Activated CD8-positive, alpha-beta T cell treated with anti-CD3 and anti-CD28 coated beads, Interleukin-2, amount 10 ng/mL, durations not matched to agents 7 days and 5 days (primary cell): ENCODE data around the gene RGS16. TPM values are rescaled to one million over a fixed set of nuclear protein-coding genes. Genes with fewer than 3 reads are reported as not detected.

Source experiments
- ATAC-seq: fragments of 150-1000 bp; cut with Tn5 transposase; one replicate; pipeline ENCODE4 v1.10.0; 2021; ENCODE audit warnings: moderate library complexity
- CTCF ChIA-PET: fragments of 350-600 bp; sonication (Branson Sonifier 250); formaldehyde crosslinking; loops from one replicate; lab custom pipeline; 2021; ENCODE audit warnings: antibody characterized with exemption; lab: Charles Lee
- POLR2A ChIA-PET: fragments of 350-600 bp; sonication (Branson Sonifier 250); formaldehyde crosslinking; loops from one replicate; lab custom pipeline; 2021; ENCODE audit warnings: antibody characterized with exemption; lab: Charles Lee
- DNase-seq: peaks from one replicate; pipeline ENCODE4 v3.0.0-alpha.2; 2020
- H3K27ac Mint-ChIP-seq: one replicate; pipeline ENCODE4 v1.8.0; 2021; ENCODE audit warnings: mild to moderate bottlenecking, mixed read lengths
- H3K27me3 Mint-ChIP-seq: one replicate; pipeline ENCODE4 v1.8.0; 2021; ENCODE audit warnings: low read depth, mixed read lengths
- H3K36me3 Mint-ChIP-seq: one replicate; pipeline ENCODE4 v1.8.0; 2021; ENCODE audit warnings: low read depth, mixed read lengths
- H3K4me1 Mint-ChIP-seq: one replicate; pipeline ENCODE4 v1.8.0; 2021; ENCODE audit warnings: low read depth, mixed read lengths
- H3K4me3 Mint-ChIP-seq: one replicate; pipeline ENCODE4 v1.8.0; 2021; ENCODE audit warnings: mild to moderate bottlenecking, mixed read lengths
- H3K9me3 Mint-ChIP-seq: one replicate; pipeline ENCODE4 v1.8.0; 2022; ENCODE audit warnings: mixed read lengths; ENCODE audit not compliant: insufficient read depth
- total RNA-seq, 2 experiments: library from RNA; stranded (reverse); gene quantifications; one replicate each; pipeline ENCODE4 v1.2.3, GENCODE V29; 2021

The RGS16 gene
- under 1 TPM; 0.63 to 0.66 TPM for total RNA-seq

GRCh38 chr1:182604175-182605164 is at the start of gene RGS16:
Gene RGS16 (minus strand): TSS chr1:182604389. CDS start chr1:182604259, 130 bp downstream.
- Mint-ChIP-seq H3K4me3 (no peak within 1 kb of the TSS), H3K4me1 (peaks cover 11% of the 10 kb centered on the region), H3K36me3 (peaks cover 4% of the 10 kb centered on the region), H3K9me3 (no peaks in the 10 kb centered on the region), H3K27ac (peak within 1 kb of the TSS; percentile 47), H3K27me3 (peaks cover 28% of the 10 kb centered on the region)
- CTCF ChIA-PET = interaction anchor here (0.7 to 17.9 kb wide), 9 partner anchors 10 to 236 kb away, joined by 3 to 899 read pairs (median 4); partner anchors contain the start of gene NPL
- ATAC-seq (peak; percentile 89), DNase-seq (peak; percentile 93)
- POLR2A ChIA-PET = interaction anchor here (4.6 kb wide), 1 partner anchor 11 kb away, joined by 43 read pairs; no protein-coding TSS in a partner anchor

DNA sequence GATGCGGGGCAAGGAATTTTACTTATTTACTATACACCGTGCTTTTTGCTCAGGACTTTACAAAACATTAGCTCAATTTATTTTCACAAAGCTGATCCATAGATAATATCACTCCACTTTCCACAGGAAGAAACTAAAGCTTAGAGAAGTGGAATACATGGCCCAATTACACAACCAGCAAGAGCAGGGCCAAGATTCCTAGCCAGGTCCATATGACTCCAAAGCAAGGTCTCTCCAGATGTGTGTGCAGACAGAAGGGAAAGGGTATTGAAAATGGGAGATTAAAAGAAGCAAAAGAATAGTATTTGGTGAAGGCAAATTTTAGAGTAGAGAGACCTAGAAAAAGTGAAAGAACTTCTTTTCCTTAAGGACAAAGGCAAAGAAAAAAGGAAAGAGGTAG is 49.8 kb upstream of the RGS16 start:
- POLR2A ChIA-PET = no interaction called here
- Mint-ChIP-seq H3K27me3 (peaks cover 17% of the 10 kb centered on the region), H3K4me3 (no peak overlapping the region), H3K4me1 (peaks cover 2% of the 10 kb centered on the region), H3K27ac (no peak overlapping the region), H3K9me3 (no peaks in the 10 kb centered on the region), H3K36me3 (no peaks in the 10 kb centered on the region)
- ATAC-seq = no peak
- CTCF ChIA-PET = interaction anchor here (0.8 kb wide), 1 partner anchor 129 kb away, joined by 4 read pairs; no protein-coding TSS in a partner anchor
- no peak for DNase-seq

DNA sequence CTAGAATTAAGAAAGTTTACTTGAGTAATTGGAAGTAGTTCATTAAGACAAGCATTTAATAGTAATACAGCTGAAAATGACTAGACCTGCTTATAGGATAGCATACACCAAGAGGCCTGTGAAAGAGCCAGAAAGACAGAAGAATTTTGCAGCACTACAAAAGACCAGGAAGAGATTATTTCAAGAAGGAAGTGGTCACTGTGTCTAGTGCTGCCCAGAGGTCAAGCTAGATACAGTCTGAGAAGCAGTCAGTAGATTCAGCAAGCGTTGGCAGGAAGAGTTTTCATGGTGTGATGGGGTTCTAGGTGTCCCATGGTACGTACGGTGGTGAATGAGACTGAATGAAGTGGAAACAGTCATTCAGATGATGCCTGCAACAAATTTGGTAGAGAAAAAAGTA is 48.7 kb upstream of the RGS16 start:
- CTCF ChIA-PET = no interaction called here
- POLR2A ChIA-PET = no interaction called here
- H3K36me3 Mint-ChIP-seq = no peaks in the 10 kb centered on the region

GRCh38 chr1:182651339-182651724 is 47.1 kb upstream of the RGS16 start:
- Mint-ChIP-seq H3K4me1 (peaks cover 2% of the 10 kb centered on the region), H3K27ac (no peak overlapping the region), H3K36me3 (no peaks in the 10 kb centered on the region), H3K9me3 (no peaks in the 10 kb centered on the region), H3K4me3 (no peak overlapping the region), H3K27me3 (peaks cover 3% of the 10 kb centered on the region)
- no peak for ATAC-seq
- CTCF ChIA-PET = no interaction called here
- no peak for DNase-seq
- POLR2A ChIA-PET = no interaction called here

More for the DNA sequence above, 48.7 kb upstream of the RGS16 start:
- DNase-seq (no peak), ATAC-seq (no peak)
- no peak overlapping the region for H3K27ac Mint-ChIP-seq
- H3K4me3 Mint-ChIP-seq = no peak overlapping the region
- H3K4me1 Mint-ChIP-seq = peaks cover 2% of the 10 kb centered on the region
- H3K27me3 Mint-ChIP-seq = peaks cover 15% of the 10 kb centered on the region
- no peaks in the 10 kb centered on the region for H3K9me3 Mint-ChIP-seq

DNA sequence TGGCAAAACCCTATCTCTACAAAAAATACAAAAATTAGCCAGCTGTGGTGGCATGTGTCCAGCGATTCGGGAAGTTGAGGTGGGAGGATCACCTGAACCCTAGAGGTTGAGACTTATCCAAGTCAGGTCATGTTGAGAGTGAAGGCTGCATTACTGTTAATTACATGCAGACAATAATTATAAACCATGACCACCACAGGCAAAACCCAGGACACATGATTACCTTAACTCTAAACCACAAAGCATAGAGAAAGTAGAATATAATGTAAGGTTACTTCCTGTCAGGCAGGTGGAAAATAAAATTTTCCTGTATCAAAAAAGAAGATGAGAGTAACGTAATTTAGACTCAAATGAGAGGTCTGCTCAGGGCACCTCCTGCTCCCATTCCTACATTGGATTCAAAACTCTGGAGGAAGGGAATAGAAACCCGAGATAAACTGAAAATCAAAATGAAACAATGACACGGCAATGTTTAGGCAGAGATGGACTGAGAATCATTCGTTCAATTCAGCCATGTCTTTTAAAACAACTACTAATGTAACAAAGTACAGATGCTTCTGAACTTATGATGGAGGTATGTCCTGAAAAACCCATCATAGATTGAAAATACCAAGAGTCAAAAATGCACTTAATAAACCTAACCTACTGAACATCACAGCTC is 46.6 kb upstream of the RGS16 start:
- ATAC-seq = no peak
- H3K4me1 Mint-ChIP-seq = peaks cover 2% of the 10 kb centered on the region
- H3K27me3 Mint-ChIP-seq = peaks cover 5% of the 10 kb centered on the region
- DNase-seq = no peak
- no peaks in the 10 kb centered on the region for H3K36me3 Mint-ChIP-seq
- ChIA-PET CTCF (no interaction called here), POLR2A (no interaction called here)
- no peak overlapping the region for H3K27ac Mint-ChIP-seq
- H3K4me3 Mint-ChIP-seq = no peak overlapping the region
- no peaks in the 10 kb centered on the region for H3K9me3 Mint-ChIP-seq

GRCh38 chr1:182649041-182649440 is 44.9 kb upstream of the RGS16 start:
- ATAC-seq (no peak), DNase-seq (no peak)
- Mint-ChIP-seq H3K27me3 (peaks cover 9% of the 10 kb centered on the region), H3K27ac (no peak overlapping the region), H3K4me1 (peaks cover 2% of the 10 kb centered on the region), H3K36me3 (no peaks in the 10 kb centered on the region), H3K9me3 (no peaks in the 10 kb centered on the region), H3K4me3 (no peak overlapping the region)
- ChIA-PET POLR2A (interaction anchor here (0.6 to 0.7 kb wide), 2 partner anchors 17 to 66 kb away, joined by 3 to 4 read pairs; no protein-coding TSS in a partner anchor), CTCF (interaction anchor here (0.7 kb wide), 1 partner anchor 1345 kb away, joined by 3 read pairs; no protein-coding TSS in a partner anchor)

- DNase-seq (no peak), ATAC-seq (no peak)
- H3K9me3 Mint-ChIP-seq = peaks cover 4% of the 10 kb centered on the region
- peaks cover 2% of the 10 kb centered on the region for H3K36me3 Mint-ChIP-seq
- H3K4me1 Mint-ChIP-seq = peaks cover 5% of the 10 kb centered on the region
- CTCF ChIA-PET = no interaction called here
- H3K4me3 Mint-ChIP-seq = no peak overlapping the region
- POLR2A ChIA-PET = interaction anchor here (0.9 kb wide), 1 partner anchor 19 kb away, joined by 3 read pairs; no protein-coding TSS in a partner anchor
- no peak overlapping the region for H3K27ac Mint-ChIP-seq
- peaks cover 9% of the 10 kb centered on the region for H3K27me3 Mint-ChIP-seq
Observed at GRCh38 chr1:182646739-182647138, 42.5 kb upstream of the RGS16 start.

DNA sequence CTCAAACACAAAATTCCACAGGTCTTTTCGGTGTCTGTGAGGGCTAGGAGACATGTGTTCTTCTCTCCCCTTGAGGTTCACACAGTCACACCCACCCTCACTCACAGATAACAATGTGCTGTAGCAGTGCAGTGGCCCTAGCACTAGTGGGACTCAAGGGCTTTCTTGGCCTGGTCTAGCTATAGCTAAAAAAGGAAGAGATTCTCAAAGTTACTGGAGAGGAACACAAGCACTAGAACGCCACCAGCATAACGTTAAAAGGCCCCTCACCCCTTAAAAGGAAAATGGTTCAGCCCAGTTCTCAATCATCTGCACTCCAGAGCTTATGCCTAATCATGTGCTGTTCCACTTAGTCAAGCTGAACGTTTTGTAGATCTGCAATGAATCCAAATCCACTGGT is 40.7 kb upstream of the RGS16 start:
- POLR2A ChIA-PET = no interaction called here
- H3K27ac Mint-ChIP-seq = no peak overlapping the region
- no peak for ATAC-seq
- CTCF ChIA-PET = interaction anchor here (1.3 to 1.6 kb wide), 2 partner anchors 44 to 49 kb away, joined by 3 to 4 read pairs; no protein-coding TSS in a partner anchor
- peaks cover 4% of the 10 kb centered on the region for H3K9me3 Mint-ChIP-seq
- no peak for DNase-seq
- H3K27me3 Mint-ChIP-seq = peaks cover 16% of the 10 kb centered on the region
- no peak overlapping the region for H3K4me3 Mint-ChIP-seq
- H3K4me1 Mint-ChIP-seq = peaks cover 4% of the 10 kb centered on the region
- peaks cover 2% of the 10 kb centered on the region for H3K36me3 Mint-ChIP-seq

DNA sequence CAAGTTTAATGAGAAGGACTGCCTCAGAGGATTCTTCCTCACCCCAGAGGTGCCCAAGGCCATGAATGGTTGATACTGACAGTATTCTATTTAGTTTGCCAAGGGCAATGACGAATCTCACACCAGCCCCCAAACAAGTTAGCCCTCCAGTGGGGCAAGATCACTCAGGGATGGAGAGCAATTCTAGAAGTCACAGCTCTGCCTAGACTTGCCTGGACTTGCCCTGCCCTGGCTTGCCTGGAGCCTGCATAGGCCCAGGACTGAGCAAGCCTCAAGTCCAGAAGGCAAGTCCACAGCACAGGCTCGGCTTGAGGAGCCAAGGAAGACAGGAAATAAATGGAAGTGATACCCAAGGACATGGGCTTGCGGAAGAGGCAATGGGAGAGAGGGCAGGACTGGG is 39.5 kb upstream of the RGS16 start:
- ATAC-seq = no peak
- ChIA-PET CTCF (interaction anchor here (1.5 kb wide), 1 partner anchor 139 kb away, joined by 4 read pairs; no protein-coding TSS in a partner anchor), POLR2A (no interaction called here)
- H3K36me3 Mint-ChIP-seq = peaks cover 2% of the 10 kb centered on the region
- no peak for DNase-seq
- H3K27me3 Mint-ChIP-seq = peaks cover 23% of the 10 kb centered on the region
- H3K27ac Mint-ChIP-seq = no peak overlapping the region
- peaks cover 4% of the 10 kb centered on the region for H3K9me3 Mint-ChIP-seq
- peaks cover 4% of the 10 kb centered on the region for H3K4me1 Mint-ChIP-seq
- H3K4me3 Mint-ChIP-seq = no peak overlapping the region

- Mint-ChIP-seq H3K4me1 (peaks cover 4% of the 10 kb centered on the region), H3K9me3 (peaks cover 4% of the 10 kb centered on the region), H3K36me3 (peaks cover 2% of the 10 kb centered on the region), H3K4me3 (no peak overlapping the region), H3K27ac (no peak overlapping the region), H3K27me3 (peaks cover 29% of the 10 kb centered on the region)
- POLR2A ChIA-PET = no interaction called here
- CTCF ChIA-PET = no interaction called here
- no peak for DNase-seq
- ATAC-seq = no peak
Observed at GRCh38 chr1:182642461-182642860, 38.3 kb upstream of the RGS16 start.

GRCh38 chr1:182641561-182641960 is 37.4 kb upstream of the RGS16 start:
- CTCF ChIA-PET = no interaction called here
- H3K4me3 Mint-ChIP-seq = no peak overlapping the region

More at GRCh38 chr1:182641561-182641960, 37.4 kb upstream of the RGS16 start:
- H3K27ac Mint-ChIP-seq = no peak overlapping the region
- ATAC-seq = no peak
- peaks cover 4% of the 10 kb centered on the region for H3K9me3 Mint-ChIP-seq
- POLR2A ChIA-PET = no interaction called here
- H3K4me1 Mint-ChIP-seq = peaks cover 4% of the 10 kb centered on the region
- no peak for DNase-seq
- H3K27me3 Mint-ChIP-seq = peaks cover 33% of the 10 kb centered on the region
- H3K36me3 Mint-ChIP-seq = peaks cover 2% of the 10 kb centered on the region
